HG03469 (cell line): ENCODE measurements around the gene SAP25.
"Not testable (repeated sequence)": the region's sequence is repeated elsewhere in the genome, so short reads cannot be mapped to it uniquely, and the experiment has no call there.

ENCODE experiments used
- ATAC-seq: cut with Tn5 transposase; IDR thresholded peaks from one replicate; pipeline ENCODE4 v1.9.1; 2021; ENCODE audit warnings: mild to moderate bottlenecking, moderate library complexity, moderate number of reproducible peaks; ENCODE audit not compliant: unreplicated experiment

Gene SAP25

DNA sequence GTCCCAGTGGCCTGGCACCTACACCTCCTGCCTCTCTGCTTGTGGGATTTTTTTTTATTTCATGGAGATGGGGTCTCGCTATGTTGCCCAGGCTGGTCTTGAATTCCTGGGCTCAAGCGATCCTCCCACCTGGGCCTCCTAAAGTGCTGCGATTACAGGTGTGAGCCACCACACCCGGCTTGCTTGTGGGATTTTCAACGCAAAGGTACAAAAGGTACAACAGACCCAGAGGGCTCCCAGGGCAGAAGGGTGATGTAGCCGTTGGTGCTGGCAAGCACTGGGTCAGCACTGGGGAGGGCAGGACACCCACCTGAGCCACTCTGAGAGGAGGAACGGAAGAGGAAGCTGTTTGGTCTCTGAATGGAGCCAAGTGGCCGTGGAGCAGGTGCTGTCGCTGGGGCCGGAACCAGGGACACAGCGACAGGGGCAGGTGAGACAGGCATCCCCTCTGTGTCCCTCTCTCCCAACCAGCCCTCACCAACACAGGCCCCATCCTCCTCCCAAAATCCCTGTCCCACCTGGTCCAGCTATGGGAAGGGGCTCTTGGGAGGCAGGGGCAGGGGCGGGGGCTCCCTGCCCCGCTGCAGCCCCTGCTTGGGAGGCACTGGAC is 2.8 kb upstream of the SAP25 start:
- no peak for ATAC-seq

DNA sequence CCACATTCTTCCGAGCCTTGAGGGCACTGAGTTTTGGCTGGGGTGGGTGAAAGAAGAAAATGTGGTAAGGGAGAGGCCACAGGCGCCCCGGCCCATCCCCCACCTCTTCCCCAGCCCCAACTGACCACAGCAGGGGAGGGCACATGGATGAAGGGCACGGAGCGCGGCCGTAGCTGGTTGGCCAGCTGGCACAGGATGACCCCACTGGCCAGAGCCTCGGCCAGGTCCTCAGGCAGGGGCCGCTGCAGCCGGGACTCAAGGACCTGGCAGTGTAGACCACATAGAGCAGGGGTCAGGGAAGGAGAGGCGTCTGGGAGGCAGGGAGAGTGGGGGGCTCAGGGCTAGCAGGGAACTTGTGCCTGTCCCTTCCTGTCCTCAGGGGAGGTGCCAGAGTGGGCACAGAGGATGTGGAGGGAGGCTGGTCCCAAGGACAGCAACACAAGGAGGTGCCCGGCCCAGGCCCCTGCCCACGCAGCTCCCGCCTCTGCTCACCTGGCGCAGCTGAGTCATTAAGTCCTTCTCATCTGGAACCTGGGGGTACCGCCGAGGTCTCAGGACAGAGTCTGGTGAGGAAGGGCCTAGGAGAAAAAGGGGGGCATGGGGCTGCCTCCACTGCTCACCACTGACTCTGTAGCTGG is 2.2 kb upstream of the SAP25 start:
- no peak for ATAC-seq

DNA sequence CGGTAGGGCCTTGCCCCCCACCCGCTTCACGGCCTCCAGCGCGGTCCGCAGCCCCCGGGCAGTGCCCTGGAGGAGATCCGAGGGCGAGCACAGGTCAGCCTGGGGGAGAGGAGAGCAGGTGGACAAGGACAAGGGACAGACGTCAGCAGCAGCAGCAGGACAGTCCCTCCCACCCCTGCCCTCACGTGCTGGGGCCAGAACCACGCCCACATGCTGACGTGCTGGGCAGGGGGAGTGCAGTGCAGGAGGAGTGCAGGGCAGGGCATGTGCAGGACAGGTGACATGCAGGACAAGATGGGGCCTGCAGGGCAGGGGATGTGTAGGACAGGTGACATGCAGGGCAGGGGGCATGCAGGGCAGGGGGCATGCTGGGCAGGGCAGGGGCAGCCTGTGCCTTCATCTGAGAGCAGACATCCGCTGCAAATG is 1.5 kb upstream of the SAP25 start:
- ATAC-seq, result no peak

DNA sequence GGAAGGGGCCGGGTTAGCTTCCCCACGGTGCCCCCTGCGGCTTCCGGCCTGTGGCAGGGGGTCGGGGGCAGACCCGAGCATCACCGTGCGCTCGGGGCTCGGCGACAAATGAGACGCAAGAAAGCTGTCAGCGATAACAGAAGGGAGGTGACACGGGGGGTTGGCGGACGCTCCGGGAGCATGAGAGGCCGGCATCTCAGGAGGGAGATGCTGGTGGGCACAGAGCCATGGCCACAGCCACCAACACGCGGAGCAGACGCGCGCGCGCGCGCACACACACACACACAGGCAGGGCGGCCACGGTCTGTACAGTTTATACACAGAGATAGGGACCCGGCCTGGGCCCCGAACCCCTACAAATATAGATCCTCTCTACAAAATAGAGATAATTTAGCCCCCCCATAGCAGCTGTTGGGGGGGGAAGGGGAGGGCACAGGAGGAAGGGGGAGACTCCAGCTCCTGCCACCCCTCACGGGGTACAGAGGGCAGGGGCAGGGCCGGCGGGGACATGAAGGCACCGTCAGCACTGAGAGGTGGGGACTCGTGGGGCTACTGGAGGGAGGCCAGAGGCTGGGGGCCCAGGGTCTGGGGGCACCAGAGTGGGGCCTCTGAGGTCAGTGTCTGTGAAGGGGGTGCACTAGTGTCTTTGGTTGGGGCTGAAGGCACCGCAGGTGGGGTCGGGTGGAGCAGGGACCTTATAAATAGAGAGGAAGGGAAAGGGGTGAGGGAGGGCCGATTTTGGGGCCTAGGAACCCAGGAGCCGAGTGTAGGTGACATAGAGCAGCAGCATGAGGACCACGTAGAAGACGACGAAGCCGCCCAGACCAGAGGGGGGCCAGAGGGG is 884 bp upstream of the SAP25 start:
- ATAC-seq, result no peak

DNA sequence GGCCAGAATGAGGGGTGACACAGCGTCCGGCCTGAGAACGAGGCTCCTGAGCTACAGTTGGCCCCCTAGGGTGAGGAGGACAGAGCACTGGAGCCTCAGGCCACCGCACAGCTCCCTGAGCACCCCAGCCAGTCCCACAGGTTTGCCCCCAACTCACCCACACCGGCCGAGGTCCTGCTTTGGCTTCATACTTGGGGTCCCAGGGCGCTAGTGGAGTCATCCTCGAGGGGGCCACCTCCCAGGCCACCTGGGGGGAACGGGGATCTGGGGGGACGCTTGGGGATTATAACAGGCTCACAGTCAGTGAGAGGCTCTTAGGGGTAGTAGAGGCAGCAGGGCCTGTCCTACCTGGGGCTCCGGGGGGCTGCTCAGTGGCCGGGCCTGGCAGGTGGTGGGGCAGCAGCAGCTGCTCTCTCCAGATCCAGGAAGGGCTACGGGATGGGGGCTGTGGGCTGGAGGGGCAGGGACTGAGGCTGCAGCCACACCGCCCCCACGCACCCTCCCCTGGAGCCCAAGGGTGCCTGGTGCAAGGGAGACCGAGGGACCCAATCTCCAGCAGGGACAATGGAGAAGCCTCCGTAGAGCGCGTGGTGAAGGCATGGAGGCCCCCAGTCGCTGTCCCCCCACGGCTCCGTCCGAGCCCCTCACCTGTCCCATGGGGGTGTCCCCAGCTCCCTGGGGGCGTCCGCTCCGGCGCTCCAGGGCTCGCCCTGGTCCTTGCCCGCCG is 588 bp downstream of the SAP25 start:
- no peak for ATAC-seq

DNA sequence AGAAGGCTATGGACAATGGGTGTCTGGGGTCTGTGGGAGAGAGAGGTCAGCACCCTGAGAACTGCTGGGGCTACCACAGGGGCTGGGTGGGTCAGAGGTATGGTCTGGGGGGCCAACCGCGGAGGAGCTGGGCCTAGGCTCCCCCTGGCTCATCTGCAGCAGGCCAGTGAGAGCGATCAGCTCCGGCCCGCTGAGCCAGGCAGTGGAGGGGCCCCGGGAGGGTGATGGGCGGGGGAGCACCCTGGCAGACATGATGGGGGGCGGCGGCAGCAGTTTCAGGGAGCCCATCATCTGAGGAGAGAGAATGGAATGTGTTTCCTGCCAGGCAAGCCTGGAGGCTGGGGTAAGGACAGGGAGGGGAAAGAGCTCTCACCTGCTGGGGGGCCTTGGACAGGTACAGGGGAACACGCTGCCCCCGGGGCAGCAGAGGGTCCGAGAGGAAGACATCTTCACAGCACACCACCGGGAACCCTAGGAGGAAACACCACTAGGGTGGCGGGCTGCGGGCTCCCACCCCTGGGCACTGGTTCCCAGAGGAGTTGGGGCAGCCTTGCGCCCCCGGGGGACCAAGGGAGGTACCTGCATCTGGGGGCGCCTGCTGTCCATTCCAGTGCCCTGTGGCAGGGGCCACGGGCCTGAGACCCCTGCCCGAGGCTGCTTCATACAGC is 1.3 kb downstream of the SAP25 start:
- ATAC-seq, result no peak

DNA sequence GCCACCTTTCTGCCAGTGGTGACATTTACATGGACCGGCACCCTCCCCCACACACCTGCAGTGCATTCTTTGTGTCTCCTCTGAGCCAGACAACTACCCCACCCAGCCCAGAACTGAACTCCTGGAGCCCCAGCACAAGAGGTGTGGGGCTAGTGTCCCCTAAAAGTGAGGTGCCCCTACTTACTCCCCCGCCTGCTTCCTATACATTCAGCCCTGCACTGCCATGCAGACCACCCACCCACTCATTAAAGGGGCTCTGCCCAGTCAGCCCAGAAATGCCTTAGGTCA is 1.9 kb downstream of the SAP25 start:
- ATAC-seq, result no peak

DNA sequence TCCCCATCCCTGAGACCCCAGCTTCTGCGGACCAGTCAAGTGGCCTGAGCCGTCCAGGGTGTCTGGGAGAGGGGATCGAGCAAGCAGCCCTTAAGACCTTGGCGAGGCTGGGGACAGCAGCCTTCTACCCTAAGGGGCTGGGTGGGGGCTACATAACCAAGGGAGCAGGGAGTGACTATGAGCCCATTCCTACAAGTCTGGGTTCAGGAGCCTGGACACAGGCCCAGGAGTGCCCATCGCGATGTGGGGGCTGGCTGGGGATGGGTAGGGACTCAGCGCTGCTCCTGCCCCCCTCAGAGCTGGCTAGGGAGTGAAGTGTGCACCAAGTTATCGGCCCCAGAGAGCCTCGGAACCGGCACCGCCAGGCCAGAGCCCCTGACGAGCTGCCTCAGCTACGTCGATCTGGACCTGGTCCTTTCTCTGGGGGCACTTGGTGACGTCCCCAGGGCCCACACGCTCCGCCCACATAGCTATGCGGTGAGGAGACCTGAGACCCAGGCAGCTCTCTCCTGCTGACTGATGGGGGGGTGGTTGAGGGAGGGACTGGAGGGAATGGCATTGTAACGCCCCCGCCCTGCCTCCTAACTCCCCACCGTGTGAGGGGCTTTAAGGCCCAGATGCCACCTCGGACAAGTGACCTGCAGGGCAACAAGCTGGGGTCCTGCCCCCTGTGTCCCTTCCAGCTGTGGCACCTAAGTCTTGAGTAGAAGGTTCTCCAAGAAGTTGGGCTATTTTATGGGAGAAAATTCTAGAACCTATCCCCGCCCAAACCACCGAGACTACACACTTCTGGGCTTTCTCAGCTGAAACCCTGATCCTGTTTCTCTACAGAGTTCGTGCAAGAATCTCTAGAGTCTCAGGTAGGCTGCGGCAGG is 2.5 kb downstream of the SAP25 start:
- ATAC-seq, result no peak

DNA sequence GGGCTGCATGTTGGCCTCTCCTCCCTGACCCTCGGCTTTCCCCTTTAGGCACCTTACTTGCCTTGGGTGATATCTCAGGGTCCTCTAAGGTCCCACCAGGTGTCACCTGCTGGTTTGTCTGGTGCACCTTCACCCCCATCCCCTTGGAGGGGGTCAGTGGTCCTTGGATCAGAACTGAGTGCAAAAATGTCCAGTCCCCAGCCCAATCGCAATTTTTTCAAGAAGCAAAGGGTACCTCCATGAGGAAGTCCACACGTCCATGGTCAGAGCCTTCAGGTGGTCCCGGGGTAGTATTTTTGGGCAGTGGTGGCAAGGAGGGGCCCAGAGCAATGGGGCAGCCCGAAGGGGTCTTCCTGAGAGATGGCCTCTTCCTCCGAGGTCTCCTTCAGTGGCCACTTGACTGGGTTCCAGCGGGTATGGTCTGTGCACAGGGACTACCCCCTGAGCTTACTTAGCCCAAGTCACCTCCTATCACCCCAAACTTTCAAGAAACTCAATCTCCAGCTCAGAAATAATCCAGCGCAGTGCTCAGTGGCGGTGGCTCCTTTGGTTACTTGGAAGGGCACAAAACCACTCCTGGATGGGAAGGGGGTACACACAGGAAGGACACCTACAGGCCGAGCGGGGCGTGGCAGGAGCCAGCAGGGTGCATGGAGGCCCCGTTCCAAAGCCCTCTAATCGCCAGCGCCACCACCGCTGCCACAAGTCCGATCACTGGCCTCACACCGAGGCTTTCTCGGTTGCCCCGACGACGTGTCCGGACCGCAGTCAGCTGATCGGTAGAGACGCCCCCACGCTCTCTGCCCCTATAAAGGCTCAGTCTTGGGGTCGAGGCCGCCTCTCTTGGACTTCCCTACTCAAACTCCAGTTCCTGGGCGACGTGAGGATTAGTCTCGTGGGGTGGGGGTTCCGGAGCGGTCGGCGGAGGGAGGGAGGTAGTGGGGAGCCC is 4.5 kb downstream of the SAP25 start:
- no peak for ATAC-seq

DNA sequence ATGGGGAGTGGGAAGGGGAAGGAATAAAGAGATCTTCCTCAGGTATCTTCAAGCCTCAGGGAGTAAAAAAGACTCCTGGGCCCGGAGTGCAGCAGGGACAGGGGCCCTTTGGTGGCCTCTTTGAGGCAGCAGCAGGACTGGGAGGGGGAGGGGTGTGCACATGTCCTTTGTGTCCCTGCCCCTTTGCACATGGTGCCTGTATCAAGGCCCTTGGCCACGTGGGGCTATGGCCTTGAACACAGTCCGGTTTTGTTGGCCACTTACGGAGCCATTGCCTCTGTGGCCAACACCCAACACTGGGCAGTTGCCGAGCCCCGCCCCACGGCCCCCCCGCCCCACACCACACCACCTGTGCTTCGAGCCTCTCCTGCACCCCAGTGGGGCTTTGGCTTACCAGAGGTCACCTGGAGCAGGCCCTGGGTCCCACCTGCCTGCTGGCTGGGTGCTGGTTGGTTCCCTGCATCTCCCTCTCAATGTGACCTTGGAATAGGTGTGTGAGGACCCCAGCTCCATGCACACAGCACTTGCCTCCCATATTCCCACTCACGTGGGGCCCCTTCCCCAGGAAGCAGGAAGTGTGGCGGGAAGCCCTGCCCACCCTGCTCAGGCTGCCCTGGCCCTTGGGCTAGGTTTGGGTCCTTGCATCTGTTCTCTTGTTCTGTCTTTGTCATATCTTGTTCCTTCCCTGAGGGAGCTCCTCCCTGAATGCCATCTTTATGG is 5.4 kb downstream of the SAP25 start:
- ATAC-seq, result no peak

DNA sequence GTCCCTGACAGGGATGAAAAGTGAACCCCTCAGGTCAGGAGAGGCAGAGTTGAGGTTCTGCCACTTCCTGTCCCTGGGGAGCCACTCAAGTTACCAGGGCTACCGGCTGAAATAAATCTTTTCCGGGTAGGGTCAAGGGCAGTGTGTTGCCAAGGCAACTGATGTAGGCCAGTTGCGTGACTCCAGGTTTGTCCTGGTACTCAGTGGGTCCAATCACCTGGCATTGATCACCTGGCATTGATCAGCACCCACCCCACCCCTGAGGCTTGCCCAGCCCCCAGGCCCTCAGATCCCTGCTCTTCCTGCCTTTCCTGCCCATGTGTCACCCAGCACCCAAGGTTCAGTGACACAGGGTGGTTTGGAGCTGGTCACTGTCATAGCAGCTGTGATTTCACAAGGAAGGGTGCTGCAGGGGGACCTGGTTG is 5.9 kb downstream of the SAP25 start:
- no peak for ATAC-seq

DNA sequence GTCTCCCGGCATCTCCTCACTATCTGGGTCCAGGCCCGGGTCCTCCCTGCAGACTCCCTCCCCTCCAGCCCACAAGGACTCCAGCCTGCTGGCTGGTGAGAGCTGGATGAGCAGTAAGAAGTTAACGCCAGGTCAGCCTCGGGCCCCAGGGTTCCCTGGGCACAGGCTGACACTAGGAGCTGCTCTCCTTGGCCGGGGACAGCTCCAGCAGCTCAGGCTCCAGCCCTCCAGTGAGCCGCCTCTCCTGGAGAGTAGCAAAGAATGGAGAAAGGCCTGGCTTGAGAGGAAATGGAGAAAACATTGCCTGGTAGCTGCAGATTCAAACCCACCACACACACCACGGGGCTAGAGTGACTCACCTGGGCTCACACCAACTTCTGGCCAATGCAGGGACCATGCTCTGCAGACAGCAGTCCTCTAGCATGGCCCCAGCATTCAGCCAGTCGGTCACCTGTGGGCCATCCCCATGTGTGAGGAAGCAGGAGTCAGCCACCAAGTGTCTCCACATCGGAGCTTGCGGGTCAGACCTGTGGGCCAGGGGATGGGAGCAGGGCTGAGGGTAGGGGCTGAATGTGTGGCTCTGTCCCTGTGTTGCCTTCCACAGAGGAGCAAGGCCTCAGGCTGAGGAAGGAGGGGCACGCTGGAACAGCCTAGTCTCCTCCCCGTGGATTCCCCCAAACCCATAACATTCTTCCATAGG is 6.5 kb downstream of the SAP25 start:
- ATAC-seq, result no peak

DNA sequence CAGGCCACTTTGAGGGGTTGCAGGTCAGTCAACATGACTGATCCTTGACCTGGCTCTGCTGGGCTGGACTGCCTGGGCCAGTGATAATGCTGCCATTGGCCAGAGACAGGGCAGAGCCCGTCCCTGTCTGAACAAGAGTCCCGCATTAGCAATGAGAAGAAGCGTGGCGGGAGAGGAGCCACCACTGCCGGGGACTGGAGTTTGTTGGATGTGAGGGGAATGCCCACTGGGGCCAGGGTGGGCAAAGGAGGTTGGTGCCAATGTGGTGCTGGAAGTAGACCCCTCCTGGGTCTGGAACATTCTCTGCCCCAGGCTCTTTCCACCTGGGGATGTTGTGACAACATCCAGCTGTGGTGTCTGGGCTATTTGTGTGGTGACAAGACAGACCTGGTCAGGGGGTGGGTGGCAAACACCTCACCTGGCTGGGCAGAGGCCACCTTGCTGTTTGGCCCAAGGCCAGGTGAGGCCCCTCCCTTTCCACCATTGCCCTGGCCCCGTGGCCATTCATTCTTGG is 7.6 kb downstream of the SAP25 start:
- no peak for ATAC-seq

DNA sequence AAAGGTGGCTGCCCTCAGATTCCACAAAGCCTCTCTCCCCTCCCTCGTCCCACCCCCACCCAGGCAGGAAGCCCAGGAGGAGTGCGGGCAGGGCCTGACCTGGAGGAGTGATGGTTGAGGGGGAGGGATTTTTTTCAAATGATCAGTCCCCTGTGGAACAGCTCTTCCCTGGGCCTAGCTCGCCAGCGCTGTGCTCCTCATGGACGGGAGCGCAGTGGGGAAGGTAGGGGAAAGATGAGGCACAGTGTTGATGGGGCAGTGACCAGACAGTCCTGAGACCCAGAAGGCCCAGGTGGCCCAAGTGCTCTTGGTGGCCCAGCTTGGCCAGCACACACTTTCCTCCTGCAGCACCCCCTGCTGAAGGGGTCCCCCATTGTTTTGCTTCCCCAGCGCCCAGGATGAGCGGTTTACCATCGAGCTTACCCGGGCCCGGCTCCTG is 8.5 kb downstream of the SAP25 start:
- no peak for ATAC-seq

DNA sequence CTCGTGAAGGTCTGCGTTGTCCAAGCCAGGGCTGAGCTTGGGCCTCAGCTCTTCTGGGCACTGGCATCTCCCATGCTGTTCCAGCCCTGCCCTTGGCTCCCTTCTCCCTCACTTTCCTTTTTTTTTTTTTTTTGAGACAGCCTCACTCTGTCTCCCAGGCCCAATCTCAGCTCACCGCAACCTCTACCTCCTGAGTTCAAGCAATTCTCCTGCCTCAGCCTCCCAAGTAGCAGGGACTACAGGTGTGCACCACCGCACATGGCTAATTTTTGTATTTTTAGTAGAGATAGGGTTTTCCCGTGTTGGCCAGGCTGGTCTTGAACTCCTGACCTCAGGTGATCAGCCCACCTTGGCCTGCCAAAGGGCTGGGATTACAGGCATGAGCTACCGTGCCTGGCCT is 9.3 kb downstream of the SAP25 start:
- ATAC-seq, result not testable (repeated sequence)

DNA sequence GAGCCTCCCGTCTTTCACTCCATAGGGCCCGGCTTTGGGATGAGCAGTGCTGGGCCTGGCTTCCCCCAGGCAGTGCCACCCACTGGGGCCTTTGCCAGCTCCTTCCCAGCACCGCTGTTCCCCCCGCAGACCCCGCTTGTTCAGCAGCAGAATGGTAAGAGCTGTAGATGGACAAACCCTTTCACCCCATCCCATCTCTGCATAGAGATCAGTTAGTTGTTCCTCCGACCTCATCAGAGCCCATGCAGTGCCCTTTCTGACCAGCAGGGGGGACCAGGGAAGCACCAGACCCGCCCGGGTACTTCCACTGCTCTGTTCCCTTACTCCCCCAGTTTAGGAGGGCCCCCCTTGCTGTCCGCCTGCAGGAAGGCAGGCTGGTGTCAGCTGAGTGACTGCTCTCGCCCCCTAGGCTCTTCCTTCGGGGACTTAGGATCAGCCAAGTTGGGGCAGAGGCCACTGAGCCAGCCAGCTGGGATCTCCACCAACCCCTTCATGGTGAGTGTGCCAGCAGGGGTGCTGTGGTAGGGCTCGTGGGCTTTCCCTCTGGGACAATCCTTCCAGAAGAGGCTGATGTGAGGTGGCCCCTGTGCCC is 9.8 kb downstream of the SAP25 start:
- no peak for ATAC-seq

DNA sequence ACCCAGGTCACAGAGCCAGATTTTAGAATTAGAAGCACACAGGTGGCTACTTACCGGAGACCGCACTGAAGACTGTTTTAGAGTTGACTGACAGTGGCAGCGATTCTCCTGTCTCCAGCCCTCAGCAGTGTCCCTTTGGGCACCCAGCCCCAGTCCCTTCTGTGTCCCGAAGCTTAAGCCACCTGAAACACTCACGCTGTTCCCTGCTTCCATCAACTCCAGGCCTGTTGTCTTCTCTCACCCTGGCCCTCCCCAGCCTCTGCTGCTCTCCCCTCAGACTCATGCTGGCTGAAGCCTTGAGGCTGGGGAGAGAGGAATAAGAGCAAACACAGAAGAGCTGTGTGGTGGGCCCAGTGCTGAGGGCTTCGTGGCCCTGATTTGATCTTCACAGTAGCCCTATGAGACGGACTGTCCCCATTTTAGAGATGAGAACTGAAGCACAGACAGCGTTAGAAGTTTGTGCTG is 10.6 kb downstream of the SAP25 start:
- ATAC-seq, result no peak
